ENCODE data around the gene EPHB1.

DNA sequence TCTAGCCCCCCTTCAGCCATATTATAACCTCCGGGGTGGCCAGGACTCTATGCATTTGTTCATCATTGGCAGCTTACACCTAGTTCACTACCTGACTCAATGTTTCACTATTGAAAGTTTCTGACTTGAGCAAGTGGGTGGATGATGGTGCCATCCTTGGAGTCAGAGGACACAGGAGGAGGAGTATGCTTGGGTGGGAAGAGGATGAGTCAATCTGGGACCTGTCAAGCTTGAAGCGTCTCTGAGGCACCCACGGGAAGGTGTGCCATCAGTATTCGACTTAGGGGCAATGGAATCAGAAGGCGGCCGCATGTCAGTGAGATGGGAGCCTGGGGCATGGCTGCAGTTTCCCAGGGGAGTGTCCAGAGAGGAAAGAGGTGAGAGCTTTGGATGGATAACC, 133.3 kb downstream of the EPHB1 start:
- TF ChIP-seq, protein P1, sequence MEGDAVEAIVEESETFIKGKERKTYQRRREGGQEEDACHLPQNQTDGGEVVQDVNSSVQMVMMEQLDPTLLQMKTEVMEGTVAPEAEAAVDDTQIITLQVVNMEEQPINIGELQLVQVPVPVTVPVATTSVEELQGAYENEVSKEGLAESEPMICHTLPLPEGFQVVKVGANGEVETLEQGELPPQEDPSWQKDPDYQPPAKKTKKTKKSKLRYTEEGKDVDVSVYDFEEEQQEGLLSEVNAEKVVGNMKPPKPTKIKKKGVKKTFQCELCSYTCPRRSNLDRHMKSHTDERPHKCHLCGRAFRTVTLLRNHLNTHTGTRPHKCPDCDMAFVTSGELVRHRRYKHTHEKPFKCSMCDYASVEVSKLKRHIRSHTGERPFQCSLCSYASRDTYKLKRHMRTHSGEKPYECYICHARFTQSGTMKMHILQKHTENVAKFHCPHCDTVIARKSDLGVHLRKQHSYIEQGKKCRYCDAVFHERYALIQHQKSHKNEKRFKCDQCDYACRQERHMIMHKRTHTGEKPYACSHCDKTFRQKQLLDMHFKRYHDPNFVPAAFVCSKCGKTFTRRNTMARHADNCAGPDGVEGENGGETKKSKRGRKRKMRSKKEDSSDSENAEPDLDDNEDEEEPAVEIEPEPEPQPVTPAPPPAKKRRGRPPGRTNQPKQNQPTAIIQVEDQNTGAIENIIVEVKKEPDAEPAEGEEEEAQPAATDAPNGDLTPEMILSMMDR (conservative IDR thresholded peaks at IDR 0.05; ENCODE audit: low read depth, low read length) = no peak
- TF ChIP-seq EZH2 (IDR thresholded peaks at IDR 0.05; ENCODE audit: borderline replicate concordance, low read depth, low read length, poor library complexity, severe bottlenecking) = no peak

Data from A673 (cell line).